ENCODE results near the gene SUPT3H. TPM values are rescaled to one million over a fixed set of nuclear protein-coding genes. Genes with fewer than 3 reads are reported as not detected.

SUPT3H gene
- total RNA-seq, 3 donors from 2014 or later: 6.9 to 15.1 (median 13.6) TPM

DNA sequence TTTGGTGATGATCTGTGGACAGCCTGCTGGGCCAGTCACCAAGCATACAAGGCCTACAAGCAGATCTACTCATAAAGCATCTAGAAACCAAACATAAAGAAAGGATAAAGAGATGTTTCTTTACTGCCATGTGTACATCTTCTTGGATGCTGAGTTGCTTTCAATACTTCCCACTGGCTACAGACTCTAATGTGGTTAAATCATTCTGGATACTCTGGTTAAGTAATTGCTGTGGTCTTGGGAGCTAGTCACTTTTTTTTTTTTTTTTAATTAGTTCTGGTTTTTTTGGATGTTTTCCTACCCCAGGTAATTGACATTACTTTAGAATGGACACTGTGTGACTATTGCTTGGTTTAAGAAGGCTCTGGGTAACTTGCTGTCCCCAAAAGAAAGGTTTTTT is 265.0 kb downstream of the SUPT3H start:
- no peaks in the 10 kb centered on the region for H3K27me3 ChIP-seq
- no peaks in the 10 kb centered on the region for H3K9me3 ChIP-seq
- H3K4me1 ChIP-seq: no peaks in the 10 kb centered on the region
- H3K27ac ChIP-seq: no peak overlapping the region
- no peak for DNase-seq (ENCODE audit: low spot score in 2 of 2)
- TF ChIP-seq, protein P1, sequence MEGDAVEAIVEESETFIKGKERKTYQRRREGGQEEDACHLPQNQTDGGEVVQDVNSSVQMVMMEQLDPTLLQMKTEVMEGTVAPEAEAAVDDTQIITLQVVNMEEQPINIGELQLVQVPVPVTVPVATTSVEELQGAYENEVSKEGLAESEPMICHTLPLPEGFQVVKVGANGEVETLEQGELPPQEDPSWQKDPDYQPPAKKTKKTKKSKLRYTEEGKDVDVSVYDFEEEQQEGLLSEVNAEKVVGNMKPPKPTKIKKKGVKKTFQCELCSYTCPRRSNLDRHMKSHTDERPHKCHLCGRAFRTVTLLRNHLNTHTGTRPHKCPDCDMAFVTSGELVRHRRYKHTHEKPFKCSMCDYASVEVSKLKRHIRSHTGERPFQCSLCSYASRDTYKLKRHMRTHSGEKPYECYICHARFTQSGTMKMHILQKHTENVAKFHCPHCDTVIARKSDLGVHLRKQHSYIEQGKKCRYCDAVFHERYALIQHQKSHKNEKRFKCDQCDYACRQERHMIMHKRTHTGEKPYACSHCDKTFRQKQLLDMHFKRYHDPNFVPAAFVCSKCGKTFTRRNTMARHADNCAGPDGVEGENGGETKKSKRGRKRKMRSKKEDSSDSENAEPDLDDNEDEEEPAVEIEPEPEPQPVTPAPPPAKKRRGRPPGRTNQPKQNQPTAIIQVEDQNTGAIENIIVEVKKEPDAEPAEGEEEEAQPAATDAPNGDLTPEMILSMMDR (IDR thresholded peaks at IDR 0.05): no peak
- TF ChIP-seq POLR2AphosphoS5 (IDR thresholded peaks at IDR 0.05): no peak
- TF ChIP-seq POLR2A (IDR thresholded peaks at IDR 0.05): no peak
- H3K4me3 ChIP-seq: no peak overlapping the region
- intact Hi-C loops (cut with DNase I; ENCODE audit: low total_unique reads): no loop called here
- H3K36me3 ChIP-seq: no peaks in the 10 kb centered on the region

DNA sequence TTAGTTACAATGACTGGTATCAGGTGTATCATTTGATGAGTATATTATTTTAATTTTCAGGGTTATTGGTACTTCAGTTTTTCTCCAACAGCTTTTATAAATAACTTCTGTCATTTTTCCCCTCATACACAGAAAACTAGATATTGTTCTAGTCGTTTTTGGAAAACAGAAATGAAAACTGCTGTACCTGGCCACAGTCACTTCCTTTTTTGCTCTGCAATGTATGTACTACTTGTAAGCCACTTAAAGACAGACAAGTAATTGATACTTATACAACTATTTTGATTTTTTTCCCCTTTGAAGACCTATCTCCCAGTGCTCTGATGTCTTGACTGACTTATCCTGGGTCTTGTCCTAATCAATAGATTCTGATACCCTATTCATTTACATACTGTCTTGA is 268.2 kb downstream of the SUPT3H start:
- Histone ChIP-seq H3K36me3 (no peaks in the 10 kb centered on the region), H3K4me3 (no peak overlapping the region), H3K27ac (no peak overlapping the region), H3K27me3 (no peaks in the 10 kb centered on the region), H3K4me1 (no peaks in the 10 kb centered on the region), H3K9me3 (no peaks in the 10 kb centered on the region)
- intact Hi-C loops (cut with DNase I; ENCODE audit: low total_unique reads): no loop called here
- DNase-seq (ENCODE audit: low spot score in 2 of 2): no peak
- TF ChIP-seq POLR2AphosphoS5 (IDR thresholded peaks at IDR 0.05) (no peak), POLR2A (IDR thresholded peaks at IDR 0.05) (no peak)
- TF ChIP-seq, protein P1 (IDR thresholded peaks at IDR 0.05): no peak

DNA sequence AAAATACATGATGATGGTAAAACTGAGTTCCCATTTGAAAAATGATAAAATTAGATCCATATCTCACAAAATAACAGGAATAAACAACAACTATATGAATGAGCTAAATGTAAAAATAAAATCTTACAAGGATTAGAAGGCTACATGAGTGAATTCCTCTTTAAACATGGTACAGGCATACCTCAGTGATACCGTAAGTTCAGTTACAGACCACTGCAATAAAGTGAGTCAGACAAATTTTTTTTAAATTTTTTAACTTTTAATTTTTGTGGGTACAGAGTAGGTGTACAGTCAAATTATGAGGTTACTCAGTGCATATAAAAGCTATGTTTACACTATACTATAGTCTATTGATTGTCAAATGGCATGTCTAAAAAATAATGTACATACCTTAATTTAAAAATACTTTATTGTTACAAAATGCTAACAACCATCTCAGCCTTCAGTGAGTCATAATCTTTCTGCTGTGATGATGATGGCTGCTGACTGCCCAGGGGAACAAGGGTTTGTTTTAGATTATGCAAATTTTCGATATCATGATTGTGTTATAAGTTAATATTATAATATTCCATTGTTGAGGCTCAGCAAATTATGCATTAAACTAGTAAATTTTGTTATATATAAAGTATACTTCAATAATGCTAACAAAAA is 272.4 kb downstream of the SUPT3H start:
- no peak overlapping the region for H3K4me3 ChIP-seq
- no peak overlapping the region for H3K27ac ChIP-seq
- no peaks in the 10 kb centered on the region for H3K36me3 ChIP-seq
- H3K27me3 ChIP-seq: no peaks in the 10 kb centered on the region
- intact Hi-C loops (cut with DNase I; ENCODE audit: low total_unique reads): no loop called here
- DNase-seq (ENCODE audit: low spot score in 2 of 2): no peak
- no peaks in the 10 kb centered on the region for H3K9me3 ChIP-seq
- no peaks in the 10 kb centered on the region for H3K4me1 ChIP-seq
- TF ChIP-seq POLR2A (IDR thresholded peaks at IDR 0.05) (no peak), POLR2AphosphoS5 (IDR thresholded peaks at IDR 0.05) (no peak)
- TF ChIP-seq, protein P1 (IDR thresholded peaks at IDR 0.05): no peak

DNA sequence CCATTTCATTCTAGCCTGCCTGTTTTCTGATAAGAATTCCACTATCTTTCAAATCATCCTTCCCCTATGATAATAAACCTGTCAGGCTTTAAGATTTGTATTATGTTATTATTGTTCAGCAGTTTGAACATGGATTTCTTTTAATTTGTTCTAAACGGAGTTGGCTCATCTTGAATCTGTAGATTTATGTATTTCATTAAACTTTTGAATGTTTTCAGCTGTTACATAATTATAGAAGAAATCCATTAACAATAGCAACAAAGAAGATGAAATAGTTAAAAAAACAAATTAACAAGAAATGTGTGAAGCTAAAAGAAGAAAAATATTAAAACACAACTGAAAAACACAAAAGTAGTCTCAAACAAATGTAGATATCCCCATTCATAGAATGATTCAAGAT is 273.3 kb downstream of the SUPT3H start:
- Histone ChIP-seq H3K36me3 (no peaks in the 10 kb centered on the region), H3K27me3 (no peaks in the 10 kb centered on the region), H3K27ac (no peak overlapping the region), H3K4me3 (no peak overlapping the region), H3K9me3 (no peaks in the 10 kb centered on the region), H3K4me1 (no peaks in the 10 kb centered on the region)
- intact Hi-C loops (cut with DNase I; ENCODE audit: low total_unique reads): no loop called here
- no peak for DNase-seq (ENCODE audit: low spot score in 2 of 2)
- TF ChIP-seq POLR2AphosphoS5 (IDR thresholded peaks at IDR 0.05) (no peak), POLR2A (IDR thresholded peaks at IDR 0.05) (no peak)
- TF ChIP-seq, protein P1 (IDR thresholded peaks at IDR 0.05): no peak

DNA sequence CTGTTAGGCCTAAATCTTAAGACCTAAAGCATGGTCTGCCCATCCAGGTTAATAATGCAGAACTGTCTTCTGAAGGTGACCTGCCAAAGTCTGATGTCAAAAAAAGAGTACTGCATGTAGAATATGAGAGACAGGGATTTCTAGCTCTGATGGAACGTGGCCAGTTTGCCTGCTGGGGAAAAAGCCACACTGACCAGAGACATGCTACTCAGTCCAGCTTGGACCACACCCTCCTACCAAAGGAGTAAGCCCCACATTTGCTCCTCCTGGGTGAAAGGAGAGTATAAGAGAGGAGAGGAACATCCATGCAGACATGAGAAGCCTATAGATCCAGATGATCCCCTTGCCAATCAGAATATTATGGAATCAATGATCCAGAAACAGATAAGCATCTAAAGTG is 279.5 kb downstream of the SUPT3H start:
- intact Hi-C loops (cut with DNase I; ENCODE audit: low total_unique reads): no loop called here
- no peak overlapping the region for H3K4me3 ChIP-seq
- DNase-seq (ENCODE audit: low spot score in 2 of 2): no peak
- TF ChIP-seq, protein P1 (IDR thresholded peaks at IDR 0.05): no peak
- TF ChIP-seq POLR2A (IDR thresholded peaks at IDR 0.05) (no peak), POLR2AphosphoS5 (IDR thresholded peaks at IDR 0.05) (no peak)
- no peaks in the 10 kb centered on the region for H3K9me3 ChIP-seq
- no peaks in the 10 kb centered on the region for H3K4me1 ChIP-seq
- no peak overlapping the region for H3K27ac ChIP-seq
- no peaks in the 10 kb centered on the region for H3K36me3 ChIP-seq
- no peaks in the 10 kb centered on the region for H3K27me3 ChIP-seq

Data from breast epithelium (tissue), 4 donors.